Spleen (tissue), 11 donors: ENCODE results near the gene CACNA1A. TPM values are rescaled to one million over a fixed set of nuclear protein-coding genes. Genes with fewer than 3 reads are reported as not detected.

ENCODE experiments used
- DNase-seq: peaks from one replicate; pipeline ENCODE4 v3.0.0-alpha.2; 2020
- H3K27ac ChIP-seq, 8 donors: fragments of 200-600 bp; sonication (generic) in 7 of 8; 1 replicate in 4 of 8; 2 replicates in 4 of 8; pipeline versions ENCODE4 v1.5.0 to v1.8.0; 2016 to 2021; ENCODE audit warnings: inconsistent platforms in 4 of 8, mild to moderate bottlenecking in 4 of 8, moderate library complexity in 1 of 8
- H3K27me3 ChIP-seq, 7 donors: fragments of 200-600 bp; sonication (generic) in 6 of 7; replicated peaks in 1 of 7; 1 replicate in 4 of 7; 2 replicates in 3 of 7; pipeline versions ENCODE4 v1.5.0 to v1.8.0; 2016 to 2021; ENCODE audit warnings: inconsistent platforms in 3 of 7, mild to moderate bottlenecking in 1 of 7
- H3K36me3 ChIP-seq, 6 donors: fragments of 200-600 bp; sonication (generic) in 5 of 6; 1 replicate in 4 of 6; 2 replicates in 2 of 6; pipeline versions ENCODE4 v1.5.0 to v1.8.0; 2016 to 2021; ENCODE audit warnings: inconsistent platforms in 2 of 6
- H3K4me1 ChIP-seq, 6 donors: fragments of 200-600 bp; sonication (generic) in 5 of 6; 1 replicate in 3 of 6; 2 replicates in 3 of 6; pipeline versions ENCODE4 v1.5.0 to v1.8.0; 2016 to 2021; ENCODE audit warnings: inconsistent platforms in 3 of 6
- H3K4me3 ChIP-seq, 8 donors: fragments of 200-600 bp; sonication (generic) in 7 of 8; 1 replicate in 4 of 8; 2 replicates in 4 of 8; pipeline versions ENCODE4 v1.5.0 to v1.8.0; 2016 to 2021; ENCODE audit warnings: inconsistent platforms in 4 of 8, mild to moderate bottlenecking in 4 of 8, moderate library complexity in 2 of 8
- H3K9me3 ChIP-seq, 8 donors: fragments of 200-600 bp; sonication (generic) in 7 of 8; 1 replicate in 4 of 8; 2 replicates in 4 of 8; pipeline versions ENCODE4 v1.5.0 to v1.8.0; 2016 to 2021; ENCODE audit warnings: inconsistent platforms in 4 of 8
- CTCF ChIP-seq, 11 experiments: fragments of 200-600 bp in 7 of 11; fragments of 450-650 bp in 4 of 11; sonication (generic) in 4 of 11; IDR thresholded peaks in 8 of 11; conservative IDR thresholded peaks in 3 of 11; 1 replicate in 7 of 11; 2 replicates in 4 of 11; pipeline versions ENCODE4 v1.4.0 to v1.8.0; 2016 to 2021; ENCODE audit warnings: antibody characterized with exemption in 11 of 11, inconsistent platforms in 4 of 11, mild to moderate bottlenecking in 1 of 11
- POLR2A ChIP-seq, 3 donors: fragments of 450-650 bp; IDR thresholded peaks; one replicate each; pipeline ENCODE4 v1.5.1; 2017; ENCODE audit warnings: antibody characterized with exemption in 3 of 3, mild to moderate bottlenecking in 1 of 3
- POLR2AphosphoS5 ChIP-seq, 3 donors: sonication (generic); formaldehyde crosslinking; IDR thresholded peaks; one replicate each; pipeline ENCODE4 v1.5.1; 2017; ENCODE audit warnings: antibody characterized with exemption in 3 of 3
- WGBS, 5 donors: extraction: QIAGEN DNeasy Blood & Tissue Kit in 3 of 5; methylation state at CpG; one replicate each; pipeline versions ENCODE4 v1.1.5 to v1.1.7; 2013 to 2018; 5-methylcytosine and 5-hydroxymethylcytosine counted together
- intact Hi-C: fragments of 100-400 bp; cut with DNase I; formaldehyde crosslinking; loops from one replicate; pipeline ENCODE4 v1.15.0; 2023; ENCODE audit warnings: low total_unique reads
- polyA plus RNA-seq, 3 donors: library from polyadenylated mRNA; stranded (reverse); fragments of 200-250 nt; gene quantifications; one replicate each; pipeline ENCODE4 v1.2.1, GENCODE V29; 2013
- total RNA-seq, 7 donors: library from RNA; depleted of rRNA in 3 of 7; stranded (reverse); fragments of >200 nt in 3 of 7; fragmentation: NEBNext Ultra II Directional in 4 of 7; extraction: Animal tissue kit (Norgen Biotek cat#: 25700) in 4 of 7; gene quantifications; one replicate each; pipeline versions ENCODE4 v1.1.0 to v1.2.1, GENCODE V29; 2016 to 2021
- donor health status: healthy with polysubstance abuse.
- donor health status: DM: no; HTN: no; CAD: no; lungs with moderate emphysema.
- donor health status: DM: no; HTN: no; CAD: no.
- donor health status: Bipolar disorder and iron deficiency.
- donor health status: healthy.
- donor health status: DM: no; HTN: no; CAD: no.
- donor health status: DM: yes; HTN: yes; CAD: no.

CACNA1A gene
- total and polyA plus RNA-seq, 10 donors, result 0.39 to 1.9 (median 0.75) TPM

DNA sequence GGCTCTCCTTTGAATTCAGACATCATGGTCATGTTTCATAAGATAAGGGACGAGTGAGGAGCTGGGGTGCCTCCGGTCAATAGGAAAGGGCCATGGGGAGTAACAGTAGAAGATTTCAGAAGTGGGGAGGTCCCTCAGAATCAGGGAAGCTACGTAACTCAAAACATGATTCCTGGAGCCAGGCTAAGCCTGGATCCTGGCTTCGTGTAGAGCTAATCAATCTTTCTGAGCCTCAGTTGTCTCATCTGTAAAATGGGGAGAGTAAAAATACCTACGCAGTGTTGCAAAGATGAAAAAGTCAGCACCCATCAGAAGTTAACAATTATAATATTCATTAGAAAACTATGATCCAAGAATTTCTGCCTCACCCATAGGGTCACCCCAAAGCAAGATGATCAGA, 106.5 kb downstream of the CACNA1A start:
- Histone ChIP-seq H3K4me1 (peaks cover 0 to 3% (median 0%) of the 10 kb centered on the region in 6 donors), H3K4me3 (no peak overlapping the region), H3K27ac (no peak overlapping the region), H3K36me3 (no peaks in the 10 kb centered on the region), H3K9me3 (peaks cover 0 to 26% (median 12%) of the 10 kb centered on the region in 8 donors), H3K27me3 (peaks cover 0 to 43% (median 0%) of the 10 kb centered on the region in 7 donors)
- WGBS, 5 donors, result 69 to 84% (median 77%) methylated on average over 5 of the region's 5 CpGs
- no peak for DNase-seq
- intact Hi-C loops, result no loop called here
- no peak for TF ChIP-seq CTCF (IDR thresholded peaks at IDR 0.05 in 8 of 11, conservative IDR thresholded peaks at IDR 0.05 in 3 of 11)
- TF ChIP-seq POLR2A (IDR thresholded peaks at IDR 0.05), result no peak
- TF ChIP-seq POLR2AphosphoS5 (IDR thresholded peaks at IDR 0.05), result no peak

DNA sequence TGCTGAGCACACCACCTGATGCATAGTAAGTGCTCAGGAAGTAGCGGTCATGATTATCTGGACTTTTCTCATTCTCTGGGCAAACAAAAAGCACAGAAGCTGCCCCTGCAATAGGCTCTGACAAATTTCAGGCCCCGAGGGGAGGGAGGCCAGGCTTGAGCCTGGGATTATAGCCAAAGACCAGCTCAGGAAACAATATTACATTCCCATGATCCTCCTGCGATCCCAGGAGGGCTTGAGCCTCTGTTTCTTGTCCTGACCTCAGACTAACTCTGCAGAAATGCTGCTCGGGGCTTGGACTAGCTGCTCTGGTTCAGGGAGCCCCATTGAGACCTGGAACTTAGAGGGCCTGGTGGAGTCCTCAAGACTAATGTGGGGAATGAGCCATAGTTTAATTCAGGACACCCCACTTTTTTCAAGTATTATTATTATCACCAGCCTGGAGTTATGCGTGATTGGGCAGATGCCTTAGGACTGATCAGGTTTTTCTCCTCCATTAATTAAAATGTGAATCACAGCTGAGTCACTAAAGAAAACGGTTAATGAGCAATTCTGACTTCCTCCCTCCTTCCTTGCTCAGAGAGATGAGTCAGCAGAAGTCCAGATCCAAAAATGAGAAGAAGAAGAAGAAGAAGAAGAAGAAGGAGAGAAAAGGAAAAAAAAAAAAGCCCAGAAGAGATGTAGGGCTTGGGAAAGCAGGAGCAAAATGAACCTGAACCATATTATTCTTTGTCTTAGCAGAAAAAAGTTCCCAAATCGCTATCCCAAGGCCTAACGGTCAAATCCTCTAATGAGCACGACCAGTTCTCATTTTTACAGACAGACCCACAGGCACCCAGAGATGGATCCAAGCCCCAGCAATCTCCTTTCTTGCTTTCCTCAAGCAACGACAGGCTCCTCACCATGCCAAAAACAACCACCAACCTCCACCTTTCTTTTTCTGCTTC, 107.2 kb downstream of the CACNA1A start:
- Histone ChIP-seq H3K36me3 (no peaks in the 10 kb centered on the region), H3K27me3 (peaks cover 0 to 50% (median 0%) of the 10 kb centered on the region in 7 donors), H3K9me3 (peaks cover 0 to 26% (median 12%) of the 10 kb centered on the region in 8 donors), H3K4me1 (peaks cover 0 to 3% (median 0%) of the 10 kb centered on the region in 6 donors), H3K27ac (no peak overlapping the region), H3K4me3 (no peak overlapping the region)
- 60 to 68% (median 64%) methylated on average over 10 of the region's 10 CpGs for WGBS, 5 donors
- intact Hi-C loops, result no loop called here
- no peak for TF ChIP-seq POLR2A (IDR thresholded peaks at IDR 0.05)
- TF ChIP-seq CTCF (IDR thresholded peaks at IDR 0.05 in 8 of 11, conservative IDR thresholded peaks at IDR 0.05 in 3 of 11), result no peak
- no peak for TF ChIP-seq POLR2AphosphoS5 (IDR thresholded peaks at IDR 0.05)
- no peak for DNase-seq

GRCh38 chr19:13398182-13398581, 108.1 kb downstream of the CACNA1A start:
- intact Hi-C loops, result no loop called here
- no peak for DNase-seq
- Histone ChIP-seq H3K9me3 (peaks cover 0 to 26% (median 12%) of the 10 kb centered on the region in 8 donors), H3K4me1 (peaks cover 0 to 3% (median 0%) of the 10 kb centered on the region in 6 donors), H3K27ac (no peak overlapping the region), H3K4me3 (no peak overlapping the region), H3K36me3 (no peaks in the 10 kb centered on the region), H3K27me3 (peaks cover 0 to 54% (median 0%) of the 10 kb centered on the region in 7 donors)
- no peak for TF ChIP-seq POLR2AphosphoS5 (IDR thresholded peaks at IDR 0.05)
- no peak for TF ChIP-seq CTCF (IDR thresholded peaks at IDR 0.05 in 8 of 11, conservative IDR thresholded peaks at IDR 0.05 in 3 of 11)
- TF ChIP-seq POLR2A (IDR thresholded peaks at IDR 0.05), result no peak
- 80 to 93% (median 89%) methylated on average over 4 of the region's 4 CpGs for WGBS, 5 donors
